TTC549 (cell line): ENCODE data around the gene TTLL13.
"Not testable (repeated sequence)": the region's sequence is repeated elsewhere in the genome, so short reads cannot be mapped to it uniquely, and the experiment has no call there.

Source experiments
- FAIRE-seq: peaks from 2 replicates; lab custom pipeline; 2012; peaks lifted over from hg19 to GRCh38; lab: Jason Lieb, UNC

TTLL13 gene

GRCh38 chr15:90234096-90234988 is 15.0 kb upstream of the TTLL13 start, which contains the start of gene GDPGP1:
Gene GDPGP1 (plus strand): TSS chr15:90234209. CDS start chr15:90240909, 6,700 bp downstream.
- no peak for FAIRE-seq

- FAIRE-seq, result no peak
Measured at GRCh38 chr15:90239371-90239770, 10.0 kb upstream of the TTLL13 start.

GRCh38 chr15:90240856-90241255 is 8.5 kb upstream of the TTLL13 start:
- FAIRE-seq, result no peak

GRCh38 chr15:90241343-90242192 is 7.8 kb upstream of the TTLL13 start:
- FAIRE-seq, result no peak

- FAIRE-seq, result no peak
Measured at GRCh38 chr15:90243943-90244639, 5.3 kb upstream of the TTLL13 start.

- no peak for FAIRE-seq
Measured at GRCh38 chr15:90248789-90249202, 560 bp upstream of the TTLL13 start.

GRCh38 chr15:90257776-90258175 is 8.4 kb downstream of the TTLL13 start:
- FAIRE-seq, result no peak

- no peak for FAIRE-seq
Measured at GRCh38 chr15:90259524-90259923, 10.2 kb downstream of the TTLL13 start.

- not testable (repeated sequence) for FAIRE-seq
Measured at GRCh38 chr15:90260731-90261130, 11.4 kb downstream of the TTLL13 start.

GRCh38 chr15:90261811-90262210 is 12.5 kb downstream of the TTLL13 start:
- FAIRE-seq, result no peak

GRCh38 chr15:90262426-90262825 is 13.1 kb downstream of the TTLL13 start:
- FAIRE-seq, result no peak

- FAIRE-seq, result no peak
Measured at GRCh38 chr15:90264671-90265070, 15.3 kb downstream of the TTLL13 start.

- no peak for FAIRE-seq
Measured at GRCh38 chr15:90265271-90266060, 16.1 kb downstream of the TTLL13 start, which contains the start of gene NGRN. Gene NGRN (plus strand): TSS chr15:90265672. CDS start chr15:90265713, 41 bp downstream.

GRCh38 chr15:90266061-90266431 is 16.7 kb downstream of the TTLL13 start:
- FAIRE-seq, result no peak

- no peak for FAIRE-seq
Measured at GRCh38 chr15:90266485-90266884, 17.1 kb downstream of the TTLL13 start.

GRCh38 chr15:90268415-90268814 is 19.1 kb downstream of the TTLL13 start:
- FAIRE-seq, result no peak

GRCh38 chr15:90270502-90271150 is 21.3 kb downstream of the TTLL13 start:
- no peak for FAIRE-seq

GRCh38 chr15:90271459-90272166 is 22.3 kb downstream of the TTLL13 start:
- no peak for FAIRE-seq

- not testable (repeated sequence) for FAIRE-seq
Measured at GRCh38 chr15:90278467-90278866, 29.1 kb downstream of the TTLL13 start.

GRCh38 chr15:90280743-90281142 is 31.4 kb downstream of the TTLL13 start:
- not testable (repeated sequence) for FAIRE-seq
